ENCODE measurements around the gene LDLR. TPM values are rescaled to one million over a fixed set of nuclear protein-coding genes. Genes with fewer than 3 reads are reported as not detected.
"Not testable (repeated sequence)": the region's sequence is repeated elsewhere in the genome, so short reads cannot be mapped to it uniquely, and the experiment has no call there.

LDLR gene
- total and polyA plus RNA-seq, 2 experiments from 2014 or later: 13.8 to 29.6 TPM

DNA sequence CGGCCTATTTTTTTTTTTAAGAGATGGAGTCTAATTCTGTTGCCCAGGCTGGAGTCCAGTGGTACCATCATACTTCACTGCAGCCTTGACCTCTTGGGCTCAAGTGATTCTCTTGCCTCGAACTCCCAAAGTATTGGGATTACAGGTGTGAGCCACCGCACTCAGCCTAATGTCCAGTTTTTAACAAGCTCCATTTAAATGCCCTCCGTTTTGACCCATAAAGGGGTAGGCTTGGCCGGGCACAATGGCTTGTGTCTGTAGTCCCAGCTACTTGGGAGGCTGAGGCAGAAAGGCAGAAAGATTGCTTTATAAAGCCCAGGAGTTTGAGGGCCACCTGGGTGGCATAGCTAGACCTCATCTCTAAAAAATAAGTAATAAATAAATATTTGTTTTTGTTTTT lies 11.8 kb downstream of the LDLR start:
- Histone ChIP-seq H3K9me3 (ENCODE audit: low read depth) (no peaks in the 10 kb centered on the region), H3K27me3 (replicated peaks; ENCODE audit: insufficient read depth) (no peaks in the 10 kb centered on the region), H3K4me3 (no peak overlapping the region), H3K9ac (no peak overlapping the region), H2AFZ (no peak overlapping the region), H3K27ac (no peak overlapping the region), H3K4me1 (ENCODE audit: insufficient read depth) (peaks cover 7% of the 10 kb centered on the region), H3K36me3 (ENCODE audit: low read depth) (peaks cover 11% of the 10 kb centered on the region; the same call in 1 of the 2 replicates), H4K20me1 (ENCODE audit: insufficient read depth) (no peaks in the 10 kb centered on the region), H3K4me2 (ENCODE audit: unreplicated experiment) (no peak overlapping the region), H3K9me2 (ENCODE audit: insufficient read depth) (no peaks in the 10 kb centered on the region), H3F3A (ENCODE audit: insufficient read depth) (peaks cover 6% of the 10 kb centered on the region; the same call in 1 of the 2 replicates), H3K79me2 (ENCODE audit: insufficient read depth) (peaks cover 44% of the 10 kb centered on the region)
- in situ Hi-C loops (cut with MboI): no loop called here
- no peak for TF ChIP-seq EZH2phosphoT487 (IDR thresholded peaks at IDR 0.05; ENCODE audit: insufficient read depth, low read depth)
- TF ChIP-seq EZH2 (IDR thresholded peaks at IDR 0.05; ENCODE audit: insufficient read depth, poor library complexity, severe bottlenecking): no peak
- no peak for DNase-seq
- WGBS, 2 experiments (ENCODE audit: low coverage in 1 of 2, low lambda C conversion rate in 2 of 2, missing lambda C conversion rate in 2 of 2): 95 to 98% methylated on average over 5 of the region's 5 CpGs

DNA sequence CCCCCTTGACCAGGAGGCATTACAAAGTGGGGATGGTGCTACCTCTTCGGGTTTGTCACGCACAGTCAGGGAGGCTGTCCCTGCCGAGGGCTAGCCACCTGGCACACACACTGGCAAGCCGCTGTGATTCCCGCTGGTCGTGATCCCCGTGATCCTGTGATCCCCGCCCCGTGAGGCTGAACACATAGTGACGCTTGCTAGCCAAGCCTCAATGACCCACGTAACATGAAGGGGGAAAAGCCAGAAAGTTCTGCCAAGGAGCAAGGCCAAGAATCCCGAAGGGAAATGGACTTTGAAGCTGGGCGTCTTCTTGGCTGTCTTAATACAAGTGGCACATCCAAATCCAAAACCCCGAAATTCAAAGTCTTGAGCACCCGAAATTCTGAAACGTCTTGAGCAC lies 13.7 kb downstream of the LDLR start:
- no peak overlapping the region for H3K4me3 ChIP-seq
- no peak for TF ChIP-seq EZH2phosphoT487 (IDR thresholded peaks at IDR 0.05; ENCODE audit: insufficient read depth, low read depth)
- H3K79me2 ChIP-seq (ENCODE audit: insufficient read depth): peaks cover 32% of the 10 kb centered on the region
- no peak overlapping the region for H2AFZ ChIP-seq
- H3K9me2 ChIP-seq (ENCODE audit: insufficient read depth): no peaks in the 10 kb centered on the region
- peaks cover 15% of the 10 kb centered on the region; the same call in 1 of the 2 replicates for H3K36me3 ChIP-seq (ENCODE audit: low read depth)
- in situ Hi-C loops (cut with MboI): no loop called here
- WGBS, 2 experiments (ENCODE audit: low coverage in 1 of 2, low lambda C conversion rate in 2 of 2, missing lambda C conversion rate in 2 of 2): 86 to 88% methylated on average over 15 to 16 of the region's 16 CpGs
- H3K9me3 ChIP-seq (ENCODE audit: low read depth): no peaks in the 10 kb centered on the region
- no peaks in the 10 kb centered on the region for H3K27me3 ChIP-seq (replicated peaks; ENCODE audit: insufficient read depth)
- no peak for DNase-seq
- H3F3A ChIP-seq (ENCODE audit: insufficient read depth): no peaks in the 10 kb centered on the region
- H3K4me2 ChIP-seq (ENCODE audit: unreplicated experiment): no peak overlapping the region
- H4K20me1 ChIP-seq (ENCODE audit: insufficient read depth): no peaks in the 10 kb centered on the region
- H3K4me1 ChIP-seq (ENCODE audit: insufficient read depth): no peaks in the 10 kb centered on the region
- no peak overlapping the region for H3K9ac ChIP-seq
- H3K27ac ChIP-seq: no peak overlapping the region

DNA sequence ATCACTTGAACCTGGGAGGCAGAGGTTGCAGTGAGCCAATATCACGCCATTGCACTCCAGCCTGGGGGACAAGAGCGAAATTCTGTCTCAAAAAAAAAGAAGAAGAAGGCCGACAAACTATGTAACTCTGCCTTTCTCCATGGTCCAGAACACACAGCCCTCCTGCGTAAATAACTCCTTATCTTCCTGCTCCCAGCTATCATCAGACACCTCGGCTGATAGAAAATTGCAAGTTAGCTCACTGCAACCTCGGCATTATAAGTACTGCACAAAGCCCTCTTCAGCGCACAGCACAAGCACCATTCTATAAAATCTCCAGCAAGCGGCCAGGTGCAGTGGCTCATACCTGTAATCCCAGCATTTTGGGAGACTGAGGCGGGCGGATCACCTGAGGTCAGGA lies 14.4 kb downstream of the LDLR start:
- Histone ChIP-seq H3K79me2 (ENCODE audit: insufficient read depth) (peaks cover 25% of the 10 kb centered on the region), H3K36me3 (ENCODE audit: low read depth) (peaks cover 21% of the 10 kb centered on the region; the same call in 1 of the 2 replicates)
- H3F3A ChIP-seq (ENCODE audit: insufficient read depth); H3K9me3 ChIP-seq (ENCODE audit: low read depth); H3K4me2 ChIP-seq (ENCODE audit: unreplicated experiment); H3K27me3 ChIP-seq (replicated peaks; ENCODE audit: insufficient read depth); DNase-seq; H3K9me2 ChIP-seq (ENCODE audit: insufficient read depth); H4K20me1 ChIP-seq (ENCODE audit: insufficient read depth); H3K9ac ChIP-seq; H3K4me3 ChIP-seq; in situ Hi-C loops (cut with MboI); H2AFZ ChIP-seq; H3K4me1 ChIP-seq (ENCODE audit: insufficient read depth); H3K27ac ChIP-seq: not testable (repeated sequence)
- WGBS, 2 experiments (ENCODE audit: low coverage in 1 of 2, low lambda C conversion rate in 2 of 2, missing lambda C conversion rate in 2 of 2): 99% methylated on average over 10 of the region's 10 CpGs

DNA sequence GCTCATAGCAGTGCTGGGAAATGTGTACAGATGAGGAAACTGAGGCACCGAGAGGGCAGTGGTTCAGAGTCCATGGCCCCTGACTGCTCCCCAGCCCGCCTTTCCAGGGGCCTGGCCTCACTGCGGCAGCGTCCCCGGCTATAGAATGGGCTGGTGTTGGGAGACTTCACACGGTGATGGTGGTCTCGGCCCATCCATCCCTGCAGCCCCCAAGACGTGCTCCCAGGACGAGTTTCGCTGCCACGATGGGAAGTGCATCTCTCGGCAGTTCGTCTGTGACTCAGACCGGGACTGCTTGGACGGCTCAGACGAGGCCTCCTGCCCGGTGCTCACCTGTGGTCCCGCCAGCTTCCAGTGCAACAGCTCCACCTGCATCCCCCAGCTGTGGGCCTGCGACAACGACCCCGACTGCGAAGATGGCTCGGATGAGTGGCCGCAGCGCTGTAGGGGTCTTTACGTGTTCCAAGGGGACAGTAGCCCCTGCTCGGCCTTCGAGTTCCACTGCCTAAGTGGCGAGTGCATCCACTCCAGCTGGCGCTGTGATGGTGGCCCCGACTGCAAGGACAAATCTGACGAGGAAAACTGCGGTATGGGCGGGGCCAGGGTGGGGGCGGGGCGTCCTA lies 15.9 kb downstream of the LDLR start:
- Histone ChIP-seq H3K27ac (no peak overlapping the region), H3K4me3 (no peak overlapping the region), H3K27me3 (replicated peaks; ENCODE audit: insufficient read depth) (no peaks in the 10 kb centered on the region), H3K9me3 (ENCODE audit: low read depth) (no peaks in the 10 kb centered on the region), H3K4me2 (ENCODE audit: unreplicated experiment) (no peak overlapping the region), H3K4me1 (ENCODE audit: insufficient read depth) (no peaks in the 10 kb centered on the region), H3K9me2 (ENCODE audit: insufficient read depth) (no peaks in the 10 kb centered on the region), H2AFZ (no peak overlapping the region), H3K79me2 (ENCODE audit: insufficient read depth) (peaks cover 11% of the 10 kb centered on the region), H3K36me3 (ENCODE audit: low read depth) (peaks cover 25% of the 10 kb centered on the region; the same call in 1 of the 2 replicates), H4K20me1 (ENCODE audit: insufficient read depth) (no peaks in the 10 kb centered on the region), H3F3A (ENCODE audit: insufficient read depth) (no peaks in the 10 kb centered on the region), H3K9ac (no peak overlapping the region)
- no peak for DNase-seq
- in situ Hi-C loops (cut with MboI): no loop called here
- WGBS, 2 experiments (ENCODE audit: low coverage in 1 of 2, low lambda C conversion rate in 2 of 2, missing lambda C conversion rate in 2 of 2): 90% methylated on average over 33 to 34 of the region's 36 CpGs
- TF ChIP-seq EZH2phosphoT487 (IDR thresholded peaks at IDR 0.05; ENCODE audit: insufficient read depth, low read depth) (no peak), EZH2 (IDR thresholded peaks at IDR 0.05; ENCODE audit: insufficient read depth, poor library complexity, severe bottlenecking) (no peak)

DNA sequence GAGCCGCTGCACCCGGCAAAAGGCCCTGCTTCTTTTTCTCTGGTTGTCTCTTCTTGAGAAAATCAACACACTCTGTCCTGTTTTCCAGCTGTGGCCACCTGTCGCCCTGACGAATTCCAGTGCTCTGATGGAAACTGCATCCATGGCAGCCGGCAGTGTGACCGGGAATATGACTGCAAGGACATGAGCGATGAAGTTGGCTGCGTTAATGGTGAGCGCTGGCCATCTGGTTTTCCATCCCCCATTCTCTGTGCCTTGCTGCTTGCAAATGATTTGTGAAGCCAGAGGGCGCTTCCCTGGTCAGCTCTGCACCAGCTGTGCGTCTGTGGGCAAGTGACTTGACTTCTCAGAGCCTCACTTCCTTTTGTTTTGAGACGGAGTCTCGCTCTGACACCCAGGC lies 17.2 kb downstream of the LDLR start:
- no peaks in the 10 kb centered on the region for H3F3A ChIP-seq (ENCODE audit: insufficient read depth)
- no peak overlapping the region for H3K4me2 ChIP-seq (ENCODE audit: unreplicated experiment)
- H3K4me1 ChIP-seq (ENCODE audit: insufficient read depth): no peaks in the 10 kb centered on the region
- no peak overlapping the region for H3K4me3 ChIP-seq
- in situ Hi-C loops (cut with MboI): no loop called here
- H4K20me1 ChIP-seq (ENCODE audit: insufficient read depth): no peaks in the 10 kb centered on the region
- TF ChIP-seq EZH2 (IDR thresholded peaks at IDR 0.05; ENCODE audit: insufficient read depth, poor library complexity, severe bottlenecking) (no peak), EZH2phosphoT487 (IDR thresholded peaks at IDR 0.05; ENCODE audit: insufficient read depth, low read depth) (no peak)
- H3K79me2 ChIP-seq (ENCODE audit: insufficient read depth): no peaks in the 10 kb centered on the region
- H3K36me3 ChIP-seq (ENCODE audit: low read depth): peaks cover 25% of the 10 kb centered on the region; the same call in 1 of the 2 replicates
- DNase-seq: no peak
- H3K9me2 ChIP-seq (ENCODE audit: insufficient read depth): no peaks in the 10 kb centered on the region
- WGBS, 2 experiments (ENCODE audit: low coverage in 1 of 2, low lambda C conversion rate in 2 of 2, missing lambda C conversion rate in 2 of 2): 87 to 90% methylated on average over 13 of the region's 13 CpGs
- no peak overlapping the region for H3K27ac ChIP-seq
- H2AFZ ChIP-seq: no peak overlapping the region
- H3K27me3 ChIP-seq (replicated peaks; ENCODE audit: insufficient read depth): no peaks in the 10 kb centered on the region
- no peaks in the 10 kb centered on the region for H3K9me3 ChIP-seq (ENCODE audit: low read depth)
- no peak overlapping the region for H3K9ac ChIP-seq

Measured in GM23248 (cell line).